ENCODE data around the gene NEURL4. TPM values are rescaled to one million over a fixed set of nuclear protein-coding genes. Genes with fewer than 3 reads are reported as not detected.

NEURL4 gene
- total RNA-seq, 1 experiment from 2014 or later, result 21.4 TPM

- no peaks in the 10 kb centered on the region for H3K9me3 ChIP-seq (ENCODE audit: low read length)
- intact Hi-C loops (cut with micrococcal nuclease), result loop anchor here (1.0 to 2.0 kb wide), 3 partner anchors 15 to 29 kb away; partner anchors contain the start of gene ELP5
- H3K9ac ChIP-seq (ENCODE audit: low read length), result peak within 1 kb of the TSS; percentile 64
- peak within 1 kb of the TSS; percentile 89 for H2AFZ ChIP-seq (ENCODE audit: low read length)
- no peaks in the 10 kb centered on the region for H3K79me2 ChIP-seq (ENCODE audit: low read length)
- POLR2A ChIA-PET (ENCODE audit: unreplicated experiment), result interaction anchor here (0.5 kb wide), 1 partner anchor 17 kb away, joined by 5 read pairs; no protein-coding TSS in a partner anchor
- peak within 1 kb of the TSS; percentile 50 for H3K27ac ChIP-seq (ENCODE audit: low read length)
- DNase-seq (peak; percentile 95), ATAC-seq (peak; percentile 70)
- TF ChIP-seq, protein P1, sequence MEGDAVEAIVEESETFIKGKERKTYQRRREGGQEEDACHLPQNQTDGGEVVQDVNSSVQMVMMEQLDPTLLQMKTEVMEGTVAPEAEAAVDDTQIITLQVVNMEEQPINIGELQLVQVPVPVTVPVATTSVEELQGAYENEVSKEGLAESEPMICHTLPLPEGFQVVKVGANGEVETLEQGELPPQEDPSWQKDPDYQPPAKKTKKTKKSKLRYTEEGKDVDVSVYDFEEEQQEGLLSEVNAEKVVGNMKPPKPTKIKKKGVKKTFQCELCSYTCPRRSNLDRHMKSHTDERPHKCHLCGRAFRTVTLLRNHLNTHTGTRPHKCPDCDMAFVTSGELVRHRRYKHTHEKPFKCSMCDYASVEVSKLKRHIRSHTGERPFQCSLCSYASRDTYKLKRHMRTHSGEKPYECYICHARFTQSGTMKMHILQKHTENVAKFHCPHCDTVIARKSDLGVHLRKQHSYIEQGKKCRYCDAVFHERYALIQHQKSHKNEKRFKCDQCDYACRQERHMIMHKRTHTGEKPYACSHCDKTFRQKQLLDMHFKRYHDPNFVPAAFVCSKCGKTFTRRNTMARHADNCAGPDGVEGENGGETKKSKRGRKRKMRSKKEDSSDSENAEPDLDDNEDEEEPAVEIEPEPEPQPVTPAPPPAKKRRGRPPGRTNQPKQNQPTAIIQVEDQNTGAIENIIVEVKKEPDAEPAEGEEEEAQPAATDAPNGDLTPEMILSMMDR (conservative IDR thresholded peaks at IDR 0.05; ENCODE audit: low read depth, low read length), result no peak
- TF ChIP-seq EZH2phosphoT487 (IDR thresholded peaks at IDR 0.05; ENCODE audit: borderline replicate concordance, low read length) (no peak), EZH2 (IDR thresholded peaks at IDR 0.05; ENCODE audit: low read length, unreplicated experiment) (no peak)
- no peaks in the 10 kb centered on the region for H3K9me2 ChIP-seq (replicated peaks; ENCODE audit: low read length)
- H4K20me1 ChIP-seq (ENCODE audit: low read length), result no peaks in the 10 kb centered on the region
- CTCF ChIA-PET, result interaction anchor here (0.6 to 1.8 kb wide), 5 partner anchors 15 to 48 kb away, joined by 3 to 14 read pairs (median 4); no protein-coding TSS in a partner anchor
- H3K4me3 ChIP-seq (ENCODE audit: low read length), result peak within 1 kb of the TSS; percentile 71
- peaks cover 10% of the 10 kb centered on the region for H3K4me1 ChIP-seq (ENCODE audit: insufficient read depth, low read length)
- BruUV-seq (replicated peaks), result no TSS peak
- H3K4me2 ChIP-seq (ENCODE audit: low read length), result peak within 1 kb of the TSS; percentile 100
- no peaks in the 10 kb centered on the region for H3K36me3 ChIP-seq (ENCODE audit: low read depth, low read length)
- no peaks in the 10 kb centered on the region for H3K27me3 ChIP-seq (ENCODE audit: low read length)
- no peaks in the 10 kb centered on the region for H3F3A ChIP-seq (ENCODE audit: low read length, unreplicated experiment)
Observed at GRCh38 chr17:7281074-7281952, 47.8 kb downstream of the NEURL4 start, which contains the start of gene SLC2A4. Gene SLC2A4 (plus strand): TSS chr17:7281718. CDS start chr17:7281935, 217 bp downstream.

- Histone ChIP-seq H3K4me1 (ENCODE audit: insufficient read depth, low read length) (peaks cover 10% of the 10 kb centered on the region), H2AFZ (ENCODE audit: low read length) (peak overlapping the region; percentile 89), H3K9me2 (replicated peaks; ENCODE audit: low read length) (no peaks in the 10 kb centered on the region), H3F3A (ENCODE audit: low read length, unreplicated experiment) (no peaks in the 10 kb centered on the region), H3K36me3 (ENCODE audit: low read depth, low read length) (no peaks in the 10 kb centered on the region), H3K79me2 (ENCODE audit: low read length) (no peaks in the 10 kb centered on the region), H3K9me3 (ENCODE audit: low read length) (no peaks in the 10 kb centered on the region), H3K4me3 (ENCODE audit: low read length) (peak overlapping the region; percentile 71), H3K27me3 (ENCODE audit: low read length) (no peaks in the 10 kb centered on the region), H3K4me2 (ENCODE audit: low read length) (peak overlapping the region; percentile 100), H4K20me1 (ENCODE audit: low read length) (no peaks in the 10 kb centered on the region), H3K9ac (ENCODE audit: low read length) (peak overlapping the region; percentile 64), H3K27ac (ENCODE audit: low read length) (peak overlapping the region; percentile 50)
- DNase-seq, result peak; percentile 78
- ChIA-PET POLR2A (ENCODE audit: unreplicated experiment) (interaction anchor here (0.5 to 0.6 kb wide), 2 partner anchors 16 to 205 kb away, joined by 4 to 5 read pairs; no protein-coding TSS in a partner anchor), CTCF (interaction anchor here (0.6 to 1.8 kb wide), 3 partner anchors 16 to 49 kb away, joined by 3 to 14 read pairs (median 4); no protein-coding TSS in a partner anchor)
- TF ChIP-seq EZH2phosphoT487 (IDR thresholded peaks at IDR 0.05; ENCODE audit: borderline replicate concordance, low read length) (no peak), EZH2 (IDR thresholded peaks at IDR 0.05; ENCODE audit: low read length, unreplicated experiment) (no peak)
- TF ChIP-seq, protein P1 (conservative IDR thresholded peaks at IDR 0.05; ENCODE audit: low read depth, low read length), result peak; percentile 80
- BruUV-seq (replicated peaks), result no TSS peak
- peak; percentile 76 for ATAC-seq
- intact Hi-C loops (cut with micrococcal nuclease), result loop anchor here (1.0 to 2.0 kb wide), 4 partner anchors 16 to 65 kb away; partner anchors contain the start of gene ELP5
Observed at GRCh38 chr17:7280519-7281073, 48.5 kb downstream of the NEURL4 start.
